K562 (cell line): ENCODE results near the gene CMTM1. TPM values are rescaled to one million over a fixed set of nuclear protein-coding genes. Genes with fewer than 3 reads are reported as not detected.
A peak's percentile ranks its signal among the peaks of the same experiment; 100 is the strongest.

Experiments used
- ATAC-seq: fragments of 200-7000 bp; cut with Tn5 transposase; 3 replicates; pipeline ENCODE4 v1.9.1; 2020; ENCODE audit warnings: moderate library complexity
- BruUV-seq: library from RNA; stranded (reverse); fragments of 400-500 nt; replicated peaks from 2 replicates; lab custom pipeline; 2021; lab: Mats Ljungman, UMichigan
- CTCF ChIA-PET: fragments of 300-600 bp; formaldehyde crosslinking; extraction: SDS; loops from one replicate; lab custom pipeline; 2021; ENCODE audit warnings: low intra/inter-chr PET ratio; lab: Yijun Ruan, JAX
- POLR2A ChIA-PET: fragments of 300-600, 350-650 bp; sonication (Branson Sonifier 250); formaldehyde crosslinking; extraction: SDS; loops from one replicate; lab custom pipeline; 2021; ENCODE audit warnings: antibody characterized with exemption, inconsistent platforms; lab: Yijun Ruan, JAX
- DNase-seq, 4 experiments: peaks; one replicate each; pipeline versions ENCODE4 v3.0.0 to v3.0.0-alpha.2; 2011 to 2018; ENCODE audit warnings: low spot score in 3 of 4, mixed read lengths in 3 of 4; ENCODE audit errors: extremely low read depth in 1 of 4
- FAIRE-seq: peaks from 2 replicates; lab custom pipeline; 2011; peaks lifted over from hg19 to GRCh38; lab: Jason Lieb, UNC
- H2AFZ ChIP-seq: 2 replicates; pipeline ENCODE4 v1.6.0; 2011; ENCODE audit warnings: low read depth, low read length, control low read depth, inconsistent platforms
- H3K27ac ChIP-seq: fragments of 200-600 bp; 3 replicates; pipeline ENCODE4 v1.8.0; 2011; ENCODE audit warnings: low read depth, mild to moderate bottlenecking, control low read depth, inconsistent platforms, low read length, moderate library complexity, mixed read lengths; ENCODE audit errors: extremely low read depth
- H3K27me3 ChIP-seq, 2 experiments: fragments of 300-600 bp in 1 of 2; 2 replicates in 1 of 2; 3 replicates in 1 of 2; pipeline versions ENCODE4 v1.6.0 to v1.8.0; 2011; ENCODE audit warnings: inconsistent platforms in 2 of 2, low read length in 2 of 2, mild to moderate bottlenecking in 1 of 2, mixed read lengths in 1 of 2, moderate library complexity in 1 of 2; ENCODE audit not compliant: control insufficient read depth in 2 of 2, insufficient read depth in 2 of 2
- H3K36me3 ChIP-seq: fragments of 300-600 bp; 3 replicates; pipeline ENCODE4 v1.8.0; 2011; ENCODE audit warnings: mild to moderate bottlenecking, low read length, inconsistent platforms; ENCODE audit not compliant: control insufficient read depth, insufficient read depth
- H3K4me1 ChIP-seq, 2 experiments: fragments of 200-600 bp in 1 of 2; replicated peaks in 1 of 2; 2 replicates in 1 of 2; 3 replicates in 1 of 2; pipeline versions ENCODE4 v1.5.1 to v1.8.0; 2011; ENCODE audit warnings: inconsistent platforms in 2 of 2, low read length in 2 of 2, mild to moderate bottlenecking in 1 of 2, mixed read lengths in 1 of 2, moderate library complexity in 1 of 2; ENCODE audit not compliant: control insufficient read depth in 2 of 2, insufficient read depth in 2 of 2
- H3K4me2 ChIP-seq: 2 replicates; pipeline ENCODE4 v1.6.1; 2011; ENCODE audit warnings: low read length, control low read depth, inconsistent platforms, mixed read lengths; ENCODE audit not compliant: insufficient read depth
- H3K4me3 ChIP-seq: fragments of 200-600 bp; sonication (generic), shearing (Covaris generic); 2 replicates; pipeline ENCODE4 v1.5.1; 2016; ENCODE audit warnings: control low read depth, inconsistent platforms
- H3K79me2 ChIP-seq: fragments of 200-600 bp; 3 replicates; pipeline ENCODE4 v1.8.0; 2011; ENCODE audit warnings: low read length, inconsistent platforms; ENCODE audit not compliant: control insufficient read depth, insufficient read depth
- H3K9ac ChIP-seq, 2 experiments: 2 replicates each; pipeline versions ENCODE4 v1.6.0 to v1.6.1; 2011; ENCODE audit warnings: low read depth in 2 of 2, low read length in 2 of 2, control low read depth in 1 of 2, inconsistent platforms in 1 of 2, mild to moderate bottlenecking in 1 of 2, mixed read lengths in 1 of 2; ENCODE audit not compliant: insufficient read depth in 1 of 2
- H3K9me1 ChIP-seq: one replicate; pipeline ENCODE4 v1.6.0; 2011; ENCODE audit warnings: inconsistent platforms, mild to moderate bottlenecking, low read length, moderate library complexity; ENCODE audit not compliant: control insufficient read depth, insufficient read depth
- H3K9me3 ChIP-seq: replicated peaks from 2 replicates; pipeline ENCODE4 v1.5.1; 2011; ENCODE audit warnings: low read depth, low read length, inconsistent platforms; ENCODE audit not compliant: control insufficient read depth, insufficient read depth
- H4K20me1 ChIP-seq: replicated peaks from 2 replicates; pipeline ENCODE4 v1.6.1; 2011; ENCODE audit warnings: low read length, inconsistent platforms, mixed read lengths; ENCODE audit not compliant: control insufficient read depth, insufficient read depth
- POLR2G ChIP-seq: fragments of 200-400 bp; formaldehyde crosslinking; IDR thresholded peaks from 2 replicates; pipeline ENCODE4 v1.6.1; 2017; ENCODE audit warnings: low read depth, mild to moderate bottlenecking, antibody characterized with exemption, low read length, moderate library complexity
- RBFOX2 ChIP-seq: fragments of 200-400 bp; formaldehyde crosslinking; IDR thresholded peaks from 2 replicates; pipeline ENCODE4 v1.6.1; 2017; ENCODE audit warnings: low read depth, mild to moderate bottlenecking, low read length, moderate library complexity
- ZNF165 ChIP-seq: fragments of 250-450 bp; sonication (Bioruptor Pico); IDR thresholded peaks from 2 replicates; pipeline ENCODE4 v1.4.0; 2020; ENCODE audit warnings: borderline replicate concordance
- WGBS: fragments of 100-300 bp; shearing (Covaris generic); methylation state at CpG from one replicate; pipeline ENCODE4 v1.1.6; 2016; ENCODE audit warnings: low coverage, mixed read lengths; ENCODE audit not compliant: insufficient coverage; ENCODE audit errors: missing lambda C conversion rate; 5-methylcytosine and 5-hydroxymethylcytosine counted together
- in situ Hi-C: fragments of 300-500 bp; cut with MboI; formaldehyde crosslinking; loops from 4 replicates; pipeline ENCODE4 v1.15.0; 2018; ENCODE audit warnings: inconsistent platforms, mixed read lengths
- intact Hi-C: fragments of 100-400 bp; cut with micrococcal nuclease; formaldehyde crosslinking; loops from 2 replicates; pipeline ENCODE4 v1.14.2; 2022
- polyA plus RNA-seq, 8 experiments: library from polyadenylated mRNA; depleted of rRNA in 4 of 8; stranded (reverse) in 5 of 8; unstranded in 3 of 8; fragments of >200 nt; fragmentation: Nextera tagmentation in 2 of 8; fragmentation: Illumina TruSeq in 1 of 8; extraction: Ambion mirVana in 2 of 8; extraction: Trizol in 1 of 8; gene quantifications; 2 replicates each; pipeline versions ENCODE4 v1.2.1 to v1.2.3, GENCODE V29; 2011 to 2014; ENCODE audit warnings: inconsistent platforms in 1 of 8, missing spikeins in 1 of 8
- total RNA-seq, 7 experiments: library from RNA; depleted of rRNA in 6 of 7; stranded (reverse); fragments of >200 nt in 6 of 7; fragmentation: Illumina TruSeq in 2 of 7; extraction: Trizol in 2 of 7; gene quantifications; 2 replicates each; pipeline versions ENCODE4 v1.2.1 to v1.2.3, GENCODE V29; 2011 to 2021; ENCODE audit warnings: low replicate concordance in 1 of 7

CMTM1 gene
- total and polyA plus RNA-seq, 9 of the 15 experiments (the other 6 are each of a cell fraction or from before 2014, with no cell fraction given) = 0.25 to 2.6 (median 1.1) TPM; not detected in 2

- H3K4me2 ChIP-seq = no peak overlapping the region
- H3K4me3 ChIP-seq = no peak overlapping the region
- H4K20me1 ChIP-seq = peaks cover 4% of the 10 kb centered on the region; the same call in 1 of the 2 replicates
- no peak for ATAC-seq
- no peaks in the 10 kb centered on the region for H3K27me3 ChIP-seq
- H3K79me2 ChIP-seq = peaks cover 17% of the 10 kb centered on the region
- H3K9ac ChIP-seq = peak overlapping the region in 1 of 2 experiments; percentile 2; a peak in 2 of 4 replicates
- peaks cover 68% of the 10 kb centered on the region; the same call in 2 of the 3 replicates for H3K36me3 ChIP-seq
- intact Hi-C loops (loop anchor here (2.0 to 5.0 kb wide), 3 partner anchors 42 to 202 kb away; no protein-coding TSS in a partner anchor), in situ Hi-C loops (loop anchor here (5.0 kb wide), 1 partner anchor 258 kb away; no protein-coding TSS in a partner anchor)
- peaks cover 19 to 45% of the 10 kb centered on the region in 2 experiments for H3K4me1 ChIP-seq
- peak overlapping the region; percentile 33; the same call in 2 of the 3 replicates for H3K27ac ChIP-seq
- H3K9me1 ChIP-seq = no peaks in the 10 kb centered on the region
- POLR2A ChIA-PET = interaction anchor here (0.6 to 2.9 kb wide), 6 partner anchors 8 to 451 kb away, joined by 3 to 31 read pairs (median 4); no protein-coding TSS in a partner anchor
- no peak overlapping the region for H2AFZ ChIP-seq
- no peak for FAIRE-seq
- WGBS = 88% methylated on average over 8 of the region's 12 CpGs
- BruUV-seq = no TSS peak
- no peaks in the 10 kb centered on the region for H3K9me3 ChIP-seq
- TF ChIP-seq POLR2G = 0 out of 2 replicates have a peak, but pooled peaks have one; percentile 4
- TF ChIP-seq ZNF165 (CRISPR knock-in tag) = no peak
- TF ChIP-seq RBFOX2 = 0 out of 2 replicates have a peak, but pooled peaks have one; percentile 11
- CTCF ChIA-PET = interaction anchor here (0.7 to 2.4 kb wide), 5 partner anchors 45 to 320 kb away, joined by 3 to 9 read pairs (median 3); partner anchors contain the start of gene DYNC1LI2
- no peak for DNase-seq
Observed at GRCh38 chr16:66609139-66609510, 42.9 kb downstream of the CMTM1 start.
